GM23338 (cell line): Measurements from ENCODE around the gene CD4. TPM values are rescaled to one million over a fixed set of nuclear protein-coding genes. Genes with fewer than 3 reads are reported as not detected.
A peak's percentile ranks its signal among the peaks of the same experiment; 100 is the strongest.

ENCODE experiments used
- ATAC-seq: fragments of 200-7000 bp; cut with Tn5 transposase; 3 replicates; pipeline ENCODE4 v1.9.1; 2020
- DNase-seq: peaks from one replicate; pipeline ENCODE4 v3.0.0-alpha.2; 2015; ENCODE audit warnings: low spot score
- H2AFZ ChIP-seq: fragments of 200-600 bp; sonication (generic); 2 replicates; pipeline ENCODE4 v1.8.0; 2016; ENCODE audit warnings: antibody characterized with exemption, mild to moderate bottlenecking, moderate library complexity
- H3F3A ChIP-seq: fragments of 200-600 bp; sonication (generic); replicated peaks from 2 replicates; pipeline ENCODE4 v1.8.0; 2017; ENCODE audit warnings: antibody characterized with exemption, mixed run types, low read depth
- H3K27ac ChIP-seq: fragments of 200-600 bp; sonication (generic); 2 replicates; pipeline ENCODE4 v1.6.1; 2016; ENCODE audit warnings: low read depth
- H3K27me3 ChIP-seq: fragments of 200-600 bp; sonication (generic); 2 replicates; pipeline ENCODE4 v1.8.0; 2016; ENCODE audit warnings: mild to moderate bottlenecking, mixed run types, moderate library complexity; ENCODE audit not compliant: insufficient read depth
- H3K36me3 ChIP-seq: fragments of 200-600 bp; sonication (generic); 2 replicates; pipeline ENCODE4 v1.8.0; 2016; ENCODE audit warnings: mild to moderate bottlenecking; ENCODE audit not compliant: insufficient read depth
- H3K4me1 ChIP-seq: fragments of 200-600 bp; sonication (generic); 2 replicates; pipeline ENCODE4 v1.8.0; 2016; ENCODE audit warnings: mild to moderate bottlenecking, moderate library complexity; ENCODE audit not compliant: insufficient read depth
- H3K4me2 ChIP-seq: fragments of 200-600 bp; sonication (generic); 2 replicates; pipeline ENCODE4 v1.7.1; 2017; ENCODE audit warnings: mixed run types
- H3K4me3 ChIP-seq: fragments of 200-600 bp; sonication (generic); 2 replicates; pipeline ENCODE4 v1.6.1; 2016; ENCODE audit warnings: mixed run types
- H3K79me2 ChIP-seq: fragments of 200-600 bp; sonication (generic); replicated peaks from 2 replicates; pipeline ENCODE4 v1.8.0; 2017; ENCODE audit warnings: mild to moderate bottlenecking; ENCODE audit not compliant: insufficient read depth
- H3K9me2 ChIP-seq: fragments of 200-600 bp; sonication (generic); 2 replicates; pipeline ENCODE4 v1.8.0; 2017; ENCODE audit not compliant: insufficient read depth
- H4K20me1 ChIP-seq: fragments of 200-600 bp; sonication (generic); replicated peaks from 2 replicates; pipeline ENCODE4 v1.8.0; 2017; ENCODE audit warnings: mild to moderate bottlenecking; ENCODE audit not compliant: insufficient read depth
- H3K27ac Mint-ChIP-seq: 2 replicates; pipeline ENCODE4 v1.8.0; 2020; ENCODE audit warnings: inconsistent platforms, mild to moderate bottlenecking, moderate library complexity, mixed read lengths
- H3K27me3 Mint-ChIP-seq: 3 replicates; pipeline ENCODE4 v1.8.0; 2022; ENCODE audit warnings: low read depth, mild to moderate bottlenecking, moderate library complexity, mixed read lengths, inconsistent platforms; ENCODE audit not compliant: insufficient read depth, poor library complexity
- H3K36me3 Mint-ChIP-seq: 3 replicates; pipeline ENCODE4 v1.8.0; 2021; ENCODE audit warnings: low read depth, mild to moderate bottlenecking, inconsistent platforms, moderate library complexity, mixed read lengths
- H3K4me1 Mint-ChIP-seq: 3 replicates; pipeline ENCODE4 v1.8.0; 2020; ENCODE audit warnings: mild to moderate bottlenecking, inconsistent platforms, mixed read lengths
- H3K4me3 Mint-ChIP-seq: 3 replicates; pipeline ENCODE4 v1.8.0; 2021; ENCODE audit warnings: moderate library complexity, mild to moderate bottlenecking, inconsistent platforms, mixed read lengths
- H3K9me3 Mint-ChIP-seq: 3 replicates; pipeline ENCODE4 v1.8.0; 2020; ENCODE audit warnings: moderate library complexity, mild to moderate bottlenecking, inconsistent platforms, mixed read lengths
- CREB1 ChIP-seq: fragments of 250-450 bp; sonication (Bioruptor Pico); IDR thresholded peaks from 2 replicates; pipeline ENCODE4 v1.5.0; 2020; ENCODE audit warnings: low read depth, mild to moderate bottlenecking, moderate library complexity
- CTCF ChIP-seq, 2 experiments: fragments of 200-600 bp in 1 of 2; sonication (generic) in 1 of 2; conservative IDR thresholded peaks; 2 replicates each; pipeline versions ENCODE4 v1.5.1 to v1.6.1; 2016 to 2017; ENCODE audit warnings: antibody characterized with exemption in 2 of 2, low read depth in 2 of 2, mild to moderate bottlenecking in 2 of 2, moderate library complexity in 1 of 2
- ETS1 ChIP-seq: IDR thresholded peaks from 2 replicates; pipeline ENCODE4 v1.6.1; 2016; ENCODE audit warnings: antibody characterized with exemption
- EZH2 ChIP-seq: fragments of 200-600 bp; sonication (generic); IDR thresholded peaks from one replicate; pipeline ENCODE4 v1.8.0; 2017; ENCODE audit warnings: antibody characterized with exemption, mild to moderate bottlenecking, low read depth; ENCODE audit not compliant: unreplicated experiment
- EZH2phosphoT487 ChIP-seq: fragments of 200-600 bp; sonication (generic); IDR thresholded peaks from one replicate; pipeline ENCODE4 v1.8.1; 2018; ENCODE audit warnings: antibody characterized with exemption; ENCODE audit not compliant: unreplicated experiment
- JUNB ChIP-seq: IDR thresholded peaks from one replicate; pipeline ENCODE4 v1.6.1; 2016; ENCODE audit warnings: antibody characterized with exemption; ENCODE audit not compliant: unreplicated experiment
- NANOG ChIP-seq: IDR thresholded peaks from 2 replicates; pipeline ENCODE4 v1.6.1; 2016; ENCODE audit warnings: antibody characterized with exemption, borderline replicate concordance
- POLR2AphosphoS5 ChIP-seq: IDR thresholded peaks from 2 replicates; pipeline ENCODE4 v1.6.1; 2016; ENCODE audit warnings: antibody characterized with exemption, low read depth
- REST ChIP-seq: IDR thresholded peaks from one replicate; pipeline ENCODE4 v1.6.1; 2018; ENCODE audit warnings: antibody characterized with exemption; ENCODE audit not compliant: unreplicated experiment
- STAT1 ChIP-seq: IDR thresholded peaks from one replicate; pipeline ENCODE4 v1.6.1; 2016; ENCODE audit warnings: antibody characterized with exemption; ENCODE audit not compliant: unreplicated experiment
- ZNF114 ChIP-seq: fragments of 250-450 bp; sonication (Bioruptor Pico); IDR thresholded peaks from 2 replicates; pipeline ENCODE4 v1.5.0; 2020; ENCODE audit warnings: mild to moderate bottlenecking, moderate library complexity
- ZNF331 ChIP-seq: fragments of 250-450 bp; sonication (Bioruptor Pico); IDR thresholded peaks from 2 replicates; pipeline ENCODE4 v1.5.0; 2020; ENCODE audit warnings: low read depth, mild to moderate bottlenecking, moderate library complexity
- ZNF462 ChIP-seq: fragments of 250-450 bp; sonication (Bioruptor Pico); IDR thresholded peaks from 2 replicates; pipeline ENCODE4 v1.5.0; 2020; ENCODE audit warnings: mild to moderate bottlenecking, moderate library complexity
- polyA plus RNA-seq: library from polyadenylated mRNA; unstranded; fragments of >200 nt; fragmentation: Nextera tagmentation; extraction: Ambion mirVana; gene quantifications from 2 replicates; pipeline ENCODE4 v1.2.1, GENCODE V29; 2016
- total RNA-seq: library from RNA; depleted of rRNA; stranded (reverse); fragments of >200 nt; shearing (Covaris generic); gene quantifications from 2 replicates; pipeline ENCODE4 v1.2.3, GENCODE V29; 2014

Gene CD4
- total and polyA plus RNA-seq, 2 experiments from 2014 or later = 1.5 to 2.0 TPM

GRCh38 chr12:6777386-6777785 lies 11.9 kb upstream of the CD4 start:
- H3K27me3 Mint-ChIP-seq = peaks cover 62% of the 10 kb centered on the region
- Histone ChIP-seq H3K36me3 (no peaks in the 10 kb centered on the region), H3K4me2 (peak overlapping the region; percentile 99), H3K9me2 (no peaks in the 10 kb centered on the region), H3K27me3 (peaks cover 63% of the 10 kb centered on the region), H3K79me2 (no peaks in the 10 kb centered on the region), H3K27ac (no peak overlapping the region), H2AFZ (no peak overlapping the region), H3F3A (peaks cover 12% of the 10 kb centered on the region; the same call in 1 of the 2 replicates), H3K4me3 (peak overlapping the region; percentile 71; the same call in 1 of the 2 replicates), H3K4me1 (peaks cover 16% of the 10 kb centered on the region), H4K20me1 (no peaks in the 10 kb centered on the region)
- H3K4me3 Mint-ChIP-seq = peak overlapping the region; percentile 89; the same call in 2 of the 3 replicates
- peaks cover 7% of the 10 kb centered on the region; the same call in 2 of the 3 replicates for H3K36me3 Mint-ChIP-seq
- peaks cover 50% of the 10 kb centered on the region for H3K4me1 Mint-ChIP-seq
- DNase-seq (no peak), ATAC-seq (no peak)
- H3K27ac Mint-ChIP-seq = no peak overlapping the region
- no peak for TF ChIP-seq EZH2
- no peak for TF ChIP-seq CREB1 (CRISPR knock-in tag)
- TF ChIP-seq ETS1 = no peak
- TF ChIP-seq EZH2phosphoT487 = no peak
- no peak for TF ChIP-seq ZNF331 (CRISPR knock-in tag)
- no peak for TF ChIP-seq CTCF (conservative IDR thresholded peaks at IDR 0.05; ENCODE audit: low read depth in 2 of 2)
- TF ChIP-seq ZNF462 = no peak
- TF ChIP-seq JUNB = no peak
- no peak for TF ChIP-seq ZNF114 (CRISPR knock-in tag)
- no peak for TF ChIP-seq POLR2AphosphoS5
- TF ChIP-seq STAT1 = no peak
- no peak for TF ChIP-seq NANOG
- TF ChIP-seq REST = no peak
- H3K9me3 Mint-ChIP-seq = no peaks in the 10 kb centered on the region; the same call in 2 of the 3 replicates
